ENCODE results near the gene ZBED3.
"Not testable (repeated sequence)": the region's sequence is repeated elsewhere in the genome, so short reads cannot be mapped to it uniquely, and the experiment has no call there.

The ZBED3 gene

DNA sequence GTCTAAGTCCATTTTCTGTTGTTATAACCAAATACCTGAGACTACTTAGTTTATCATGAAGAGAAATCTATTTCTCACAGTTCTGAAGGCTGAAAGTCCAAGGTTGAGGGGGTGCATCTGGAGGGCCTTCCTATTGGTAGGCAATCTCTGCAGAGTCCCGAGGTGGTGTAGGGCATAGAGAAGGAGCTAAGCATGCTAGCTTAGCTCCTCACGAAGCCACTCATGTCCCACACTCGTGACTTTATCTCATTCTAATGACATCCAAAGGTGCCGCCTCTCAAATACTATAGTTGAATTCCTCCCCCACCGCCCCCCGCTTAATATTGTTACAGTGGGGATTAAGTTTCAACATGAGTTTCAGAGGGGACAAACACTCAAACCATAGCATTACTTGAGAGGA is 36.0 kb upstream of the ZBED3 start:
- Histone ChIP-seq H2BK15ac (replicated peaks; ENCODE audit: low read depth) (no peak overlapping the region), H3K23ac (ENCODE audit: low read length) (no peak overlapping the region), H4K5ac (ENCODE audit: low read length) (no peak overlapping the region), H3K18ac (ENCODE audit: low read length) (no peak overlapping the region), H2BK120ac (ENCODE audit: low read depth, low read length) (no peak overlapping the region), H3K4me2 (ENCODE audit: low read length) (no peak overlapping the region), H3K27me3 (ENCODE audit: insufficient read depth, low read length, poor library complexity) (no peaks in the 10 kb centered on the region), H3K4me1 (ENCODE audit: control insufficient read depth, low read depth, low read length) (no peaks in the 10 kb centered on the region), H2BK5ac (ENCODE audit: low read length) (no peak overlapping the region), H3K27ac (ENCODE audit: low read depth, low read length) (no peak overlapping the region), H3K4me3 (ENCODE audit: low read length) (no peak overlapping the region), H3K56ac (ENCODE audit: low read length) (no peak overlapping the region), H2AK5ac (ENCODE audit: low read length) (no peak overlapping the region), H3K4ac (ENCODE audit: low read depth, low read length) (no peak overlapping the region), H3K9ac (ENCODE audit: low read length) (no peak overlapping the region), H4K8ac (ENCODE audit: low read depth, low read length) (no peak overlapping the region), H3K79me1 (ENCODE audit: low read length) (no peaks in the 10 kb centered on the region), H3K36me3 (ENCODE audit: control insufficient read depth, insufficient read depth, low read length) (no peaks in the 10 kb centered on the region), H3K79me2 (ENCODE audit: control insufficient read depth, insufficient read depth, low read length) (no peaks in the 10 kb centered on the region)
- DNase-seq: no peak
- WGBS (ENCODE audit: extremely low coverage, insufficient coverage, low lambda C conversion rate): no CpG with 5 or more reads among the region's 6 CpGs

DNA sequence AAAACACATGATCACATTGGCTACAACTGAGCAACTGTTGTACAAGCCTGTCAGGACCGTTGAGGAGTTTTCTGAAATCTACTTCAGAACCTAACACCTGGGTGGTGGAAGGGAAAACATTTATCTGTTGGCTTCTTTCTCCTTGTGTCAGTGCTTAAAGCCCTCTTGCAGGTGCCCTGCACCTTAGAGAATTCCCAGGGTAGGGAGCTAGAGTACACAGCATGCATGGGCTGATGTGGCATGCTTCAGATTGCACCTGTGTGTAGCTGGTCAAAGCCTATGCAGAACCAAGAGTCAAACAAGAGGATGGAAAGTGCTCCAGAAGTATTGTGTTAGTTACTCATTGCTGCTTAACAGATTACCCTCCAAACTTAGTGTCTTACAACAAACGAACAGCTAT is 33.6 kb upstream of the ZBED3 start:
- Histone ChIP-seq H4K8ac (ENCODE audit: low read depth, low read length) (no peak overlapping the region), H2BK120ac (ENCODE audit: low read depth, low read length) (no peak overlapping the region), H3K4me2 (ENCODE audit: low read length) (no peak overlapping the region), H3K4ac (ENCODE audit: low read depth, low read length) (no peak overlapping the region), H2AK5ac (ENCODE audit: low read length) (no peak overlapping the region), H3K18ac (ENCODE audit: low read length) (no peak overlapping the region), H2BK15ac (replicated peaks; ENCODE audit: low read depth) (no peak overlapping the region), H2BK5ac (ENCODE audit: low read length) (no peak overlapping the region), H3K56ac (ENCODE audit: low read length) (no peak overlapping the region), H3K36me3 (ENCODE audit: control insufficient read depth, insufficient read depth, low read length) (no peaks in the 10 kb centered on the region), H3K4me1 (ENCODE audit: control insufficient read depth, low read depth, low read length) (no peaks in the 10 kb centered on the region), H3K27ac (ENCODE audit: low read depth, low read length) (no peak overlapping the region), H4K5ac (ENCODE audit: low read length) (no peak overlapping the region), H3K9ac (ENCODE audit: low read length) (no peak overlapping the region), H3K79me2 (ENCODE audit: control insufficient read depth, insufficient read depth, low read length) (no peaks in the 10 kb centered on the region), H3K4me3 (ENCODE audit: low read length) (no peak overlapping the region), H3K23ac (ENCODE audit: low read length) (no peak overlapping the region), H3K79me1 (ENCODE audit: low read length) (no peaks in the 10 kb centered on the region), H3K27me3 (ENCODE audit: insufficient read depth, low read length, poor library complexity) (no peaks in the 10 kb centered on the region)
- DNase-seq: no peak
- no CpG with 5 or more reads among the region's 2 CpGs for WGBS (ENCODE audit: extremely low coverage, insufficient coverage, low lambda C conversion rate)

DNA sequence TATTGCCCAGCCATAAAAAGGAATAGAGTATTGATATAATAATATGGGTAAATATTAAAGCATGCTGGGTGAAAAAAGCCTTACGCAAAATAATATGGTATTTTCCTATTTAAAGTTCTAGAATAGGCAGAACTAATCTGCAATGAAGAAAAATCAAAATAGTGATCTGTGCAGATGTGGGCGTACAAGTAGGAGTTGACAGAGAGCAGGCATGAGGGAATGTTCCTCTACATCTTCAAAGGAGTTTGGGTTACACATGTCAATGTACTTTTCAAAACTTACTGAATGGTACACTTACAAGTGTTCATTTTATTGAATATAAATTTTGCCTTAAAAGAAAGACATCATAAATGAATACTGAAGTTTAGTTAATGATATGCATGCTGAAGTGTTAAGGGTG is 33.0 kb upstream of the ZBED3 start:
- no peak overlapping the region for H3K4me3 ChIP-seq (ENCODE audit: low read length)
- H3K4me1 ChIP-seq (ENCODE audit: control insufficient read depth, low read depth, low read length): no peaks in the 10 kb centered on the region
- no peak overlapping the region for H3K9ac ChIP-seq (ENCODE audit: low read length)
- no peak overlapping the region for H3K4ac ChIP-seq (ENCODE audit: low read depth, low read length)
- DNase-seq: no peak
- no peaks in the 10 kb centered on the region for H3K79me2 ChIP-seq (ENCODE audit: control insufficient read depth, insufficient read depth, low read length)
- no peak overlapping the region for H3K18ac ChIP-seq (ENCODE audit: low read length)
- no peak overlapping the region for H4K5ac ChIP-seq (ENCODE audit: low read length)
- H3K36me3 ChIP-seq (ENCODE audit: control insufficient read depth, insufficient read depth, low read length): no peaks in the 10 kb centered on the region
- no peak overlapping the region for H2AK5ac ChIP-seq (ENCODE audit: low read length)
- no peak overlapping the region for H3K23ac ChIP-seq (ENCODE audit: low read length)
- H3K27me3 ChIP-seq (ENCODE audit: insufficient read depth, low read length, poor library complexity): no peaks in the 10 kb centered on the region
- H2BK15ac ChIP-seq (replicated peaks; ENCODE audit: low read depth): no peak overlapping the region
- H3K4me2 ChIP-seq (ENCODE audit: low read length): no peak overlapping the region
- H4K8ac ChIP-seq (ENCODE audit: low read depth, low read length): no peak overlapping the region
- H3K56ac ChIP-seq (ENCODE audit: low read length): no peak overlapping the region
- H3K27ac ChIP-seq (ENCODE audit: low read depth, low read length): no peak overlapping the region
- WGBS (ENCODE audit: extremely low coverage, insufficient coverage, low lambda C conversion rate): no CpG with 5 or more reads among the region's 2 CpGs
- no peak overlapping the region for H2BK5ac ChIP-seq (ENCODE audit: low read length)
- H2BK120ac ChIP-seq (ENCODE audit: low read depth, low read length): no peak overlapping the region
- no peaks in the 10 kb centered on the region for H3K79me1 ChIP-seq (ENCODE audit: low read length)

DNA sequence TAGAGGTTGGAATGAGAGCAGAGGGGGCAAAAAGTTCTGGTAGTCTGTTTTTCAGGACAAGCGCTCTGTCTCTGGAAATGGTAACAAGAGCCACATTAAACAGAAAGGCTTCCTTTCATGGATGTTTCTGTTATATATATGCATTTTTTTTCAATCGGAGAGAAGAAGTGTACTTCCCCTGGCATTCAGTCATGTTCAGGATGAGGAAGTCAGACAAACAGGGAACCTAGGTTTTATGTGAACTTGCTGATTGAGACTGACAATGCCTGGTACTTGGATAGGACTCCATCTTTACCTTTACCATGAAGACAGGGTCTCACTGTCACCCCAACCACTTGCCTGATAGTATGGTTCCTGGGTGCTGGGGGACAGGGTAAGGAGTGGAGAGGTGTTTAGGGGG is 30.1 kb upstream of the ZBED3 start:
- H4K5ac ChIP-seq (ENCODE audit: low read length): no peak overlapping the region
- H2AK5ac ChIP-seq (ENCODE audit: low read length): no peak overlapping the region
- H2BK5ac ChIP-seq (ENCODE audit: low read length): no peak overlapping the region
- H3K4me3 ChIP-seq (ENCODE audit: low read length): no peak overlapping the region
- no peak overlapping the region for H3K18ac ChIP-seq (ENCODE audit: low read length)
- no peak overlapping the region for H3K4ac ChIP-seq (ENCODE audit: low read depth, low read length)
- no peak overlapping the region for H3K4me2 ChIP-seq (ENCODE audit: low read length)
- no peaks in the 10 kb centered on the region for H3K79me1 ChIP-seq (ENCODE audit: low read length)
- H3K9ac ChIP-seq (ENCODE audit: low read length): no peak overlapping the region
- no peak overlapping the region for H2BK120ac ChIP-seq (ENCODE audit: low read depth, low read length)
- no peak overlapping the region for H3K27ac ChIP-seq (ENCODE audit: low read depth, low read length)
- WGBS (ENCODE audit: extremely low coverage, insufficient coverage, low lambda C conversion rate): no CpG with 5 or more reads among the region's 2 CpGs
- no peaks in the 10 kb centered on the region for H3K27me3 ChIP-seq (ENCODE audit: insufficient read depth, low read length, poor library complexity)
- no peak overlapping the region for H3K23ac ChIP-seq (ENCODE audit: low read length)
- H4K8ac ChIP-seq (ENCODE audit: low read depth, low read length): no peak overlapping the region
- H3K56ac ChIP-seq (ENCODE audit: low read length): no peak overlapping the region
- no peak for DNase-seq
- no peaks in the 10 kb centered on the region for H3K36me3 ChIP-seq (ENCODE audit: control insufficient read depth, insufficient read depth, low read length)
- no peak overlapping the region for H2BK15ac ChIP-seq (replicated peaks; ENCODE audit: low read depth)
- no peaks in the 10 kb centered on the region for H3K79me2 ChIP-seq (ENCODE audit: control insufficient read depth, insufficient read depth, low read length)
- no peaks in the 10 kb centered on the region for H3K4me1 ChIP-seq (ENCODE audit: control insufficient read depth, low read depth, low read length)

DNA sequence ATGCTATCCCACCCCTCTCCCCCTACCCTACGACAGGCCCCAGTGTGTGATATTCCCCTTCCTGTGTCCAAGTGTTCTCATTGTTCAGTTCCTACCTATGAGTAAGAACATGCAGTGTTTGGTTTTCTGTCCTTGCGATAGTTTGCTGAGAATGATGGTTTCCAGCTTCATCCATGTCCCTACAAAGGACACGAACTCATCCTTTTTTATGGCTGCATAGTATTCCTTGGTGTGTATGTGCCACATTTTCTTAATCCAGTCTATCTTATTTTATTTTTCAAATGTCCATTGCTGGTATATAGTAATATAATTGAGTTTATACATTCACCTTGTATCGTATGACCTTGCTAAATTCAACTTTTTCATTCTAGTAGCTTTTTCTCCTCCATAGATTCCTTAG is 19.9 kb upstream of the ZBED3 start:
- not testable (repeated sequence) for H3K4ac ChIP-seq (ENCODE audit: low read depth, low read length); H3K9ac ChIP-seq (ENCODE audit: low read length); H2BK120ac ChIP-seq (ENCODE audit: low read depth, low read length); H2AK5ac ChIP-seq (ENCODE audit: low read length); H3K4me2 ChIP-seq (ENCODE audit: low read length); H3K56ac ChIP-seq (ENCODE audit: low read length); H3K27ac ChIP-seq (ENCODE audit: low read depth, low read length); DNase-seq; H3K79me2 ChIP-seq (ENCODE audit: control insufficient read depth, insufficient read depth, low read length); H3K27me3 ChIP-seq (ENCODE audit: insufficient read depth, low read length, poor library complexity); H3K18ac ChIP-seq (ENCODE audit: low read length); H4K8ac ChIP-seq (ENCODE audit: low read depth, low read length); H2BK5ac ChIP-seq (ENCODE audit: low read length); H3K4me1 ChIP-seq (ENCODE audit: control insufficient read depth, low read depth, low read length); H3K4me3 ChIP-seq (ENCODE audit: low read length); H2BK15ac ChIP-seq (replicated peaks; ENCODE audit: low read depth); H3K36me3 ChIP-seq (ENCODE audit: control insufficient read depth, insufficient read depth, low read length); H3K23ac ChIP-seq (ENCODE audit: low read length); H3K79me1 ChIP-seq (ENCODE audit: low read length); H4K5ac ChIP-seq (ENCODE audit: low read length)
- WGBS (ENCODE audit: extremely low coverage, insufficient coverage, low lambda C conversion rate): no CpG with 5 or more reads among the region's 4 CpGs

DNA sequence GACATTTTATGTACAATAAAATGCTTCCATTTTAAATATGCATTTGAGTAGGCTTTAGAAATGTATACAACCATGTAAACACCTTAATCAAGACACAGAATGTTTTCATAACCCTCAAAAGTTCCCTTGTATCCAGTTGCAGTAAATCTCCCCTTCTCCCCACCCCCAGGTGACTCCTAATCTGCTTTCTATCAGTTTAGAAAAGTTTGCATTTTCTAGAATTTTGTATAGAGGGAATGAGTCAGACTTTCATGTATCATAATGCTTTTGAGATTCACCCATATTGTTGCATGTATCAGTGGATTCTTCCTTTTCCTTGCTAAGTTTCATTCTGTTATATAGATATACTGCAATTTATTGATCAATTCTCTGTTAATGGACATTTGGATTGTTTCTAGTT is 17.7 kb upstream of the ZBED3 start:
- Histone ChIP-seq H3K4me3 (ENCODE audit: low read length) (no peak overlapping the region), H2BK5ac (ENCODE audit: low read length) (no peak overlapping the region), H2AK5ac (ENCODE audit: low read length) (no peak overlapping the region), H3K79me2 (ENCODE audit: control insufficient read depth, insufficient read depth, low read length) (no peaks in the 10 kb centered on the region), H3K56ac (ENCODE audit: low read length) (no peak overlapping the region), H3K4me2 (ENCODE audit: low read length) (no peak overlapping the region), H3K27me3 (ENCODE audit: insufficient read depth, low read length, poor library complexity) (no peaks in the 10 kb centered on the region), H3K27ac (ENCODE audit: low read depth, low read length) (no peak overlapping the region), H3K9ac (ENCODE audit: low read length) (no peak overlapping the region), H3K23ac (ENCODE audit: low read length) (no peak overlapping the region), H3K18ac (ENCODE audit: low read length) (no peak overlapping the region), H2BK15ac (replicated peaks; ENCODE audit: low read depth) (no peak overlapping the region), H3K79me1 (ENCODE audit: low read length) (no peaks in the 10 kb centered on the region), H3K4ac (ENCODE audit: low read depth, low read length) (no peak overlapping the region), H3K4me1 (ENCODE audit: control insufficient read depth, low read depth, low read length) (no peaks in the 10 kb centered on the region), H2BK120ac (ENCODE audit: low read depth, low read length) (no peak overlapping the region), H4K5ac (ENCODE audit: low read length) (no peak overlapping the region), H3K36me3 (ENCODE audit: control insufficient read depth, insufficient read depth, low read length) (no peaks in the 10 kb centered on the region), H4K8ac (ENCODE audit: low read depth, low read length) (no peak overlapping the region)
- DNase-seq: no peak
